ENCODE data around the gene DEFB128.

DNA sequence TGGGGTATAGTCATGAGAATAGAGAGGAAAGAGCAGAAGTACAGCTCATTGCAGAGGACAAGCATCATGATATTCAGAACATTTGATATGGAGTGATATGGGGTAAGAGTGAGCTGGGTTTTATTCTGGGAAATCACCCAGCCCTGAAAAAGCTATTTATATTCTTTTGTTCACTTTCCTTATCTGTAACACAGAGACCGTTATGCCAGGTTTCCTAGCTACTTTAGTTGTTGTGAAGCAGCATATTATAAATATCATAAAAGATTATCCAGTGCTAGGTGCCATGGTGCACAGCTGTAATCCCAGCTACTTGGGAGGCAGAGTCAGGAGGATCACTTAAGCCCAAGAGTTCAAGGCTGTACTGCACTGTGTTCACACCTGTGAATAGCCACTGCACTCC is 27.8 kb upstream of the DEFB128 start:
- TF ChIP-seq POLR2A (IDR thresholded peaks at IDR 0.05), result no peak
- TF ChIP-seq, protein P1, sequence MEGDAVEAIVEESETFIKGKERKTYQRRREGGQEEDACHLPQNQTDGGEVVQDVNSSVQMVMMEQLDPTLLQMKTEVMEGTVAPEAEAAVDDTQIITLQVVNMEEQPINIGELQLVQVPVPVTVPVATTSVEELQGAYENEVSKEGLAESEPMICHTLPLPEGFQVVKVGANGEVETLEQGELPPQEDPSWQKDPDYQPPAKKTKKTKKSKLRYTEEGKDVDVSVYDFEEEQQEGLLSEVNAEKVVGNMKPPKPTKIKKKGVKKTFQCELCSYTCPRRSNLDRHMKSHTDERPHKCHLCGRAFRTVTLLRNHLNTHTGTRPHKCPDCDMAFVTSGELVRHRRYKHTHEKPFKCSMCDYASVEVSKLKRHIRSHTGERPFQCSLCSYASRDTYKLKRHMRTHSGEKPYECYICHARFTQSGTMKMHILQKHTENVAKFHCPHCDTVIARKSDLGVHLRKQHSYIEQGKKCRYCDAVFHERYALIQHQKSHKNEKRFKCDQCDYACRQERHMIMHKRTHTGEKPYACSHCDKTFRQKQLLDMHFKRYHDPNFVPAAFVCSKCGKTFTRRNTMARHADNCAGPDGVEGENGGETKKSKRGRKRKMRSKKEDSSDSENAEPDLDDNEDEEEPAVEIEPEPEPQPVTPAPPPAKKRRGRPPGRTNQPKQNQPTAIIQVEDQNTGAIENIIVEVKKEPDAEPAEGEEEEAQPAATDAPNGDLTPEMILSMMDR (IDR thresholded peaks at IDR 0.05), result no peak

Data from testis (tissue), 2 donors.